Colon (tissue), 2 donors: Measurements from ENCODE around the gene G6PD.
A peak's percentile ranks its signal among the peaks of the same experiment; 100 is the strongest.
"Not testable (repeated sequence)": the region's sequence is repeated elsewhere in the genome, so short reads cannot be mapped to it uniquely, and the experiment has no call there.

Source experiments
- FAIRE-seq: peaks from 2 replicates; lab custom pipeline; 2012; peaks lifted over from hg19 to GRCh38; lab: Jason Lieb, UNC
- donor health status: control.
- donor health status: control.

The G6PD gene

GRCh38 chrX:154515090-154515965, 31.3 kb downstream of the G6PD start:
- FAIRE-seq, result peak; percentile 55

- FAIRE-seq, result no peak
Observed at GRCh38 chrX:154513716-154514115, 32.9 kb downstream of the G6PD start.

GRCh38 chrX:154512879-154513553, 33.6 kb downstream of the G6PD start:
- FAIRE-seq, result no peak

- no peak for FAIRE-seq
Observed at GRCh38 chrX:154511761-154512160, 34.9 kb downstream of the G6PD start.

- no peak for FAIRE-seq
Observed at GRCh38 chrX:154509455-154509854, 37.2 kb downstream of the G6PD start.

- no peak for FAIRE-seq
Observed at GRCh38 chrX:154508384-154508745, 38.3 kb downstream of the G6PD start.

- no peak for FAIRE-seq
Observed at GRCh38 chrX:154507673-154508383, 38.8 kb downstream of the G6PD start.

GRCh38 chrX:154506483-154507332, 39.9 kb downstream of the G6PD start:
- no peak for FAIRE-seq

GRCh38 chrX:154505734-154506133, 40.9 kb downstream of the G6PD start:
- no peak for FAIRE-seq

GRCh38 chrX:154502989-154503388, 43.7 kb downstream of the G6PD start:
- FAIRE-seq, result no peak

GRCh38 chrX:154502098-154502497, 44.5 kb downstream of the G6PD start:
- no peak for FAIRE-seq

GRCh38 chrX:154501423-154501822, 45.2 kb downstream of the G6PD start:
- FAIRE-seq, result not testable (repeated sequence)

- FAIRE-seq, result not testable (repeated sequence)
Observed at GRCh38 chrX:154496591-154497137, 50.0 kb downstream of the G6PD start.

- no peak for FAIRE-seq
Observed at GRCh38 chrX:154495472-154495922, 51.1 kb downstream of the G6PD start.

- no peak for FAIRE-seq
Observed at GRCh38 chrX:154494715-154495114, 51.9 kb downstream of the G6PD start.

GRCh38 chrX:154490414-154491083, 56.1 kb downstream of the G6PD start, which contains the start of gene SLC10A3:
TSS of gene SLC10A3 (minus strand) at chrX:154490629. CDS start at chrX:154488940, 1,689 bp downstream.
- no peak for FAIRE-seq

GRCh38 chrX:154490021-154490413, 56.6 kb downstream of the G6PD start:
- FAIRE-seq, result no peak

- no peak for FAIRE-seq
Observed at GRCh38 chrX:154489182-154489581, 57.5 kb downstream of the G6PD start.

GRCh38 chrX:154488336-154489075, 58.1 kb downstream of the G6PD start:
- FAIRE-seq, result no peak
